Progenitor cell of endocrine pancreas (in vitro differentiated cells): ENCODE measurements around the gene NRIP2. TPM values are rescaled to one million over a fixed set of nuclear protein-coding genes. Genes with fewer than 3 reads are reported as not detected.

Experiments used
- DNase-seq: peaks from one replicate; pipeline ENCODE4 v3.0.0; 2021; ENCODE audit warnings: low spot score; ENCODE audit not compliant: unreplicated experiment
- H3K27ac Mint-ChIP-seq: 2 replicates; pipeline ENCODE4 v1.8.0; 2021; ENCODE audit warnings: mild to moderate bottlenecking, moderate library complexity, mixed read lengths
- H3K27me3 Mint-ChIP-seq: 2 replicates; pipeline ENCODE4 v1.8.0; 2021; ENCODE audit warnings: mixed read lengths
- H3K36me3 Mint-ChIP-seq: 2 replicates; pipeline ENCODE4 v1.8.0; 2022; ENCODE audit warnings: mixed read lengths; ENCODE audit not compliant: insufficient read depth
- H3K4me1 Mint-ChIP-seq: 2 replicates; pipeline ENCODE4 v1.8.0; 2021; ENCODE audit warnings: low read depth, mixed read lengths
- H3K4me3 Mint-ChIP-seq: 2 replicates; pipeline ENCODE4 v1.8.0; 2021; ENCODE audit warnings: low read depth, mild to moderate bottlenecking, moderate library complexity, mixed read lengths
- H3K9me3 Mint-ChIP-seq: 2 replicates; pipeline ENCODE4 v1.8.0; 2021; ENCODE audit warnings: low read depth, mixed read lengths
- total RNA-seq: library from RNA; stranded (reverse); gene quantifications from 2 replicates; pipeline ENCODE4 v1.2.1, GENCODE V29; 2021
- TF ChIP-seq, protein P1 (sequence below): fragments of 200-600 bp; sonication (generic); IDR thresholded peaks from one replicate; pipeline ENCODE4 v1.5.0; 2021; ENCODE audit warnings: antibody characterized with exemption, mild to moderate bottlenecking; ENCODE audit not compliant: unreplicated experiment

Gene NRIP2
- total RNA-seq, 1 donor from 2014 or later: not detected

- TF ChIP-seq, protein P1, sequence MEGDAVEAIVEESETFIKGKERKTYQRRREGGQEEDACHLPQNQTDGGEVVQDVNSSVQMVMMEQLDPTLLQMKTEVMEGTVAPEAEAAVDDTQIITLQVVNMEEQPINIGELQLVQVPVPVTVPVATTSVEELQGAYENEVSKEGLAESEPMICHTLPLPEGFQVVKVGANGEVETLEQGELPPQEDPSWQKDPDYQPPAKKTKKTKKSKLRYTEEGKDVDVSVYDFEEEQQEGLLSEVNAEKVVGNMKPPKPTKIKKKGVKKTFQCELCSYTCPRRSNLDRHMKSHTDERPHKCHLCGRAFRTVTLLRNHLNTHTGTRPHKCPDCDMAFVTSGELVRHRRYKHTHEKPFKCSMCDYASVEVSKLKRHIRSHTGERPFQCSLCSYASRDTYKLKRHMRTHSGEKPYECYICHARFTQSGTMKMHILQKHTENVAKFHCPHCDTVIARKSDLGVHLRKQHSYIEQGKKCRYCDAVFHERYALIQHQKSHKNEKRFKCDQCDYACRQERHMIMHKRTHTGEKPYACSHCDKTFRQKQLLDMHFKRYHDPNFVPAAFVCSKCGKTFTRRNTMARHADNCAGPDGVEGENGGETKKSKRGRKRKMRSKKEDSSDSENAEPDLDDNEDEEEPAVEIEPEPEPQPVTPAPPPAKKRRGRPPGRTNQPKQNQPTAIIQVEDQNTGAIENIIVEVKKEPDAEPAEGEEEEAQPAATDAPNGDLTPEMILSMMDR: no peak
- H3K36me3 Mint-ChIP-seq: peaks cover 31% of the 10 kb centered on the region
- DNase-seq: no peak
- no peaks in the 10 kb centered on the region for H3K27me3 Mint-ChIP-seq
- H3K4me3 Mint-ChIP-seq: no peak overlapping the region
- H3K4me1 Mint-ChIP-seq: no peaks in the 10 kb centered on the region
- no peak overlapping the region for H3K27ac Mint-ChIP-seq
- H3K9me3 Mint-ChIP-seq: no peaks in the 10 kb centered on the region
These were observed 8.8 kb downstream of the NRIP2 start for GRCh38 chr12:2826036-2826435.

DNA sequence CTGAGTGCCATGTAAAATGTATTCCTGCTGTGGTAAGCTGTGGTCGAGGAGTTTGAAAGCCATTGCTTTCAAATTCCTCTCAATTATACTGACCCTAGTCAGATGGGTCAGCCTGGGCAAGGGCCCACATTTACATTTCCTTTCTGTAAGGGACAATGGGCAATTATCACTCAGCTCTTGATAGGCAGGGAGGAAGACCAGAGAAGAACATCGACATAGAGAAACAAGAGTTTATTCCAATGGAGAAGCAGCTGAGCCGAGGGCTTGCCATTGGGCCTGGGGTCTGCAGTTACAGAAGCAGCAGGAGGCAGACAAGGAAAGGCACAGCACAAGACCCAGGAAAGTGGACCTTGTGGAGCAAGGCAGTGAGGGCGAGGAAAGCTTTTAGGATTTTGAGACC, 9.7 kb downstream of the NRIP2 start:
- no peak for DNase-seq
- Mint-ChIP-seq H3K36me3 (peaks cover 28% of the 10 kb centered on the region), H3K27me3 (no peaks in the 10 kb centered on the region), H3K27ac (no peak overlapping the region), H3K4me1 (no peaks in the 10 kb centered on the region), H3K9me3 (no peaks in the 10 kb centered on the region), H3K4me3 (no peak overlapping the region)
- TF ChIP-seq, protein P1: no peak

- no peak for DNase-seq
- H3K36me3 Mint-ChIP-seq: peaks cover 34% of the 10 kb centered on the region
- H3K4me3 Mint-ChIP-seq: no peak overlapping the region
- H3K27me3 Mint-ChIP-seq: no peaks in the 10 kb centered on the region
- H3K9me3 Mint-ChIP-seq: no peaks in the 10 kb centered on the region
- no peak overlapping the region for H3K27ac Mint-ChIP-seq
- TF ChIP-seq, protein P1: no peak
- no peaks in the 10 kb centered on the region for H3K4me1 Mint-ChIP-seq
These were observed 10.3 kb downstream of the NRIP2 start for GRCh38 chr12:2824541-2824940.

DNA sequence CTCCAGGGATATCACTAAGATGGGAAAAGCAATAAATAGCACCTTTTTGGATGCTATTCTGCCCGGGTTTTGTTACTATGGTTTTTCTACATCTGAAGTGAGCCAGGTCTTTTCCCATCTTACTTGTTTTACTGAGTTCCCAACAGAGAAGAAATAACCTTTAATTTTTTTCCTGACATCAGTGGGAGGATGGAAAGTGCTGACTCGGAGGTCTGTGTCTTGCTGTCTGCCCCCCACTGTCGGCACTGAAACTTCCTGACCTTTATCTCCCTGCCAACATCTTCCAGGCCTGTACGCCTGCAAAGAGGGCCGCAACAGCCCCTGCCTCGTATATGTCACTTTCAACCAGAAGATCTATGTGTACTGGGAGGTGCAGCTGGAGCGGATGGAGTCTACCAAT, 11.4 kb downstream of the NRIP2 start:
- Mint-ChIP-seq H3K27ac (no peak overlapping the region), H3K9me3 (no peaks in the 10 kb centered on the region), H3K4me1 (no peaks in the 10 kb centered on the region), H3K27me3 (no peaks in the 10 kb centered on the region), H3K36me3 (peaks cover 33% of the 10 kb centered on the region), H3K4me3 (no peak overlapping the region)
- DNase-seq: no peak
- TF ChIP-seq, protein P1: no peak

GRCh38 chr12:2820432-2820831, 14.4 kb downstream of the NRIP2 start:
- no peaks in the 10 kb centered on the region for H3K27me3 Mint-ChIP-seq
- DNase-seq: no peak
- H3K27ac Mint-ChIP-seq: no peak overlapping the region
- H3K36me3 Mint-ChIP-seq: peaks cover 33% of the 10 kb centered on the region
- TF ChIP-seq, protein P1: no peak
- H3K4me1 Mint-ChIP-seq: no peaks in the 10 kb centered on the region
- H3K9me3 Mint-ChIP-seq: no peaks in the 10 kb centered on the region
- H3K4me3 Mint-ChIP-seq: no peak overlapping the region
